Activated B cell treated with CpG ODN at 0.5 μM for 24 hours (primary cell): Measurements from ENCODE around the gene DRC7. TPM values are rescaled to one million over a fixed set of nuclear protein-coding genes. Genes with fewer than 3 reads are reported as not detected.
A peak's percentile ranks its signal among the peaks of the same experiment; 100 is the strongest.

Experiments used
- ATAC-seq: fragments of 200-7000 bp; cut with Tn5 transposase; one replicate; pipeline ENCODE4 v1.10.0; 2021; ENCODE audit warnings: low read depth, mild to moderate bottlenecking, moderate library complexity
- CTCF ChIA-PET: fragments of 350-600 bp; sonication (Branson Sonifier 250); formaldehyde crosslinking; loops from one replicate; lab custom pipeline; 2021; ENCODE audit warnings: antibody characterized with exemption; lab: Charles Lee
- POLR2A ChIA-PET: fragments of 350-600 bp; sonication (Branson Sonifier 250); formaldehyde crosslinking; loops from one replicate; lab custom pipeline; 2021; ENCODE audit warnings: antibody characterized with exemption; lab: Charles Lee
- DNase-seq: peaks from one replicate; pipeline ENCODE4 v3.0.0; 2022
- H3K27ac Mint-ChIP-seq: one replicate; pipeline ENCODE4 v1.8.0; 2020; ENCODE audit warnings: mixed read lengths
- H3K27me3 Mint-ChIP-seq: one replicate; pipeline ENCODE4 v1.8.0; 2021; ENCODE audit warnings: mixed read lengths
- H3K36me3 Mint-ChIP-seq: one replicate; pipeline ENCODE4 v1.8.0; 2021; ENCODE audit warnings: low read depth, mixed read lengths
- H3K4me1 Mint-ChIP-seq: one replicate; pipeline ENCODE4 v1.8.0; 2021; ENCODE audit warnings: mixed read lengths
- H3K4me3 Mint-ChIP-seq: one replicate; pipeline ENCODE4 v1.8.0; 2020; ENCODE audit warnings: mild to moderate bottlenecking, mixed read lengths
- H3K9me3 Mint-ChIP-seq: one replicate; pipeline ENCODE4 v1.8.0; 2020; ENCODE audit warnings: mixed read lengths
- intact Hi-C: fragments of 100-400 bp; cut with micrococcal nuclease; formaldehyde crosslinking; loops from one replicate; pipeline ENCODE4 v1.15.1; 2024
- total RNA-seq: library from RNA; stranded (reverse); gene quantifications from 2 replicates; pipeline ENCODE4 v1.2.3, GENCODE V29; 2022
- TF ChIP-seq, protein P1 (sequence below): fragments of 200-600 bp; IDR thresholded peaks from one replicate; pipeline ENCODE4 v1.8.0; 2022; ENCODE audit warnings: antibody characterized with exemption, mild to moderate bottlenecking

The DRC7 gene
- total RNA-seq, 1 donor from 2014 or later = not detected

DNA sequence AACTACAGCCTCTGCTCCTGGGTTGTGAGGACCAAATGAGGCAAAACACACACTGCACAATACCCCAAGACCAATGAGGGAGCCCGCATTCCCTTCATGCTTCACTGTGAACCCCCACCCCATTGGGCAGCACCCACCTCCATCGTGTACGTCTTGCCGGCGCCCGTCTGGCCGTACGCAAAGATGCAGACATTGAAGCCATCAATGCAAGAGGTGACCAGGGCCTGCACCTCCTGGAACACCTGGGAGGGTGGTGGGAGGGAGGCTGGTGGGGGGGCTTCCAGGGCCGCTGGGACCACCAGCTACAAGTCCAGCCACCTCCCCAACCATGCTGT is 69.4 kb downstream of the DRC7 start:
- H3K27ac Mint-ChIP-seq = no peak overlapping the region
- H3K4me3 Mint-ChIP-seq = no peak overlapping the region
- ChIA-PET CTCF (no interaction called here), POLR2A (no interaction called here)
- ATAC-seq = no peak
- no peaks in the 10 kb centered on the region for H3K9me3 Mint-ChIP-seq
- H3K27me3 Mint-ChIP-seq = no peaks in the 10 kb centered on the region
- H3K36me3 Mint-ChIP-seq = no peaks in the 10 kb centered on the region
- H3K4me1 Mint-ChIP-seq = no peaks in the 10 kb centered on the region
- TF ChIP-seq, protein P1, sequence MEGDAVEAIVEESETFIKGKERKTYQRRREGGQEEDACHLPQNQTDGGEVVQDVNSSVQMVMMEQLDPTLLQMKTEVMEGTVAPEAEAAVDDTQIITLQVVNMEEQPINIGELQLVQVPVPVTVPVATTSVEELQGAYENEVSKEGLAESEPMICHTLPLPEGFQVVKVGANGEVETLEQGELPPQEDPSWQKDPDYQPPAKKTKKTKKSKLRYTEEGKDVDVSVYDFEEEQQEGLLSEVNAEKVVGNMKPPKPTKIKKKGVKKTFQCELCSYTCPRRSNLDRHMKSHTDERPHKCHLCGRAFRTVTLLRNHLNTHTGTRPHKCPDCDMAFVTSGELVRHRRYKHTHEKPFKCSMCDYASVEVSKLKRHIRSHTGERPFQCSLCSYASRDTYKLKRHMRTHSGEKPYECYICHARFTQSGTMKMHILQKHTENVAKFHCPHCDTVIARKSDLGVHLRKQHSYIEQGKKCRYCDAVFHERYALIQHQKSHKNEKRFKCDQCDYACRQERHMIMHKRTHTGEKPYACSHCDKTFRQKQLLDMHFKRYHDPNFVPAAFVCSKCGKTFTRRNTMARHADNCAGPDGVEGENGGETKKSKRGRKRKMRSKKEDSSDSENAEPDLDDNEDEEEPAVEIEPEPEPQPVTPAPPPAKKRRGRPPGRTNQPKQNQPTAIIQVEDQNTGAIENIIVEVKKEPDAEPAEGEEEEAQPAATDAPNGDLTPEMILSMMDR = no peak
- intact Hi-C loops = no loop called here
- DNase-seq = no peak

DNA sequence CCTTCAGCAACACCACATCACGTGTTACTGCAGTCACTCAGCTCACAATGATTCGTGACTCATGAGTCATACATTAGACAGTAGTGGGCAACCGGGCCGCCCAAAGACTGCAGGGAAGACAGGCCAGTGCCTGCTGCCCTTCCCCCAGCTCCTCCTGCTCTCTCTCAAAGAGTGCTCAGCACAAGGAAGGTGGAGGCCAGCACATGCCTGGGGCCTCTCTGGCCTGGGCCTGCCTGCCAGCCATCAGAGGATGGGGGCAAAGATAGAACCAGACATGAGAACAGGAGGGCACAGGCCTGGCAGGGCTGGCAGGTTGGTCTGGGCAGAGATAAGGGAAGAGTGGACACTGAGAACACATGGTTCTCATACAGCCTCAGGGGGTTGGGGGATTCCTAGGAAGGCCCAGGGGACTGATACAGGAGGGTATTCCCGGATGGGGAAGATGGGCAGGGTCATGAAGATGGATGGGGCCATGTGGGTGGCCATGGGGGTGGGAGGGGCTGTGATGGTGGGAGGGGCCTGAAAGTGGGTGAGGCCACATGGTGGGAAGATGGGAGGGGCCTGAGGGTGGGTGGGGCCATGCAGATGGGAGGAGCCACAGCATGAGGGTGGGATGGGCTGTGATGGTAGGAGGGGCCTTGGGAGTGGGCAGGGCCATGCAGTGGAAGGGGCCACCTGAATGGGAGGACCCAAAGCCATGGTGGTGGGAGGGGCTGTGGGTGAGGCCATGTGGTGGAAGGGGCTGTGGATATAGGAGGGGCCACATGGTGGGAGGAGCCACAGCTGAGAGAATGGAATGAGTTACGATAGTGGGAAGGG is 69.9 kb downstream of the DRC7 start:
- no peak overlapping the region for H3K27ac Mint-ChIP-seq

GRCh38 chr16:57765160-57765728 is 70.6 kb downstream of the DRC7 start:
- Mint-ChIP-seq H3K27me3 (no peaks in the 10 kb centered on the region), H3K36me3 (no peaks in the 10 kb centered on the region), H3K4me1 (no peaks in the 10 kb centered on the region), H3K27ac (no peak overlapping the region), H3K9me3 (no peaks in the 10 kb centered on the region), H3K4me3 (no peak overlapping the region)
- ChIA-PET POLR2A (no interaction called here), CTCF (no interaction called here)
- DNase-seq = no peak
- intact Hi-C loops = no loop called here
- TF ChIP-seq, protein P1 = no peak
- no peak for ATAC-seq

More for the DNA sequence above, 69.9 kb downstream of the DRC7 start:
- DNase-seq (no peak), ATAC-seq (peak; percentile 76)
- Mint-ChIP-seq H3K9me3 (no peaks in the 10 kb centered on the region), H3K4me1 (no peaks in the 10 kb centered on the region), H3K4me3 (no peak overlapping the region), H3K27me3 (no peaks in the 10 kb centered on the region), H3K36me3 (no peaks in the 10 kb centered on the region)
- ChIA-PET CTCF (no interaction called here), POLR2A (interaction anchor here (0.5 kb wide), 1 partner anchor 17 kb away, joined by 6 read pairs; no protein-coding TSS in a partner anchor)
- intact Hi-C loops = no loop called here
- TF ChIP-seq, protein P1 = no peak

GRCh38 chr16:57766714-57767348 is 72.2 kb downstream of the DRC7 start:
- intact Hi-C loops = no loop called here
- Mint-ChIP-seq H3K27ac (no peak overlapping the region), H3K4me1 (no peaks in the 10 kb centered on the region), H3K4me3 (no peak overlapping the region), H3K27me3 (no peaks in the 10 kb centered on the region), H3K9me3 (no peaks in the 10 kb centered on the region), H3K36me3 (no peaks in the 10 kb centered on the region)
- TF ChIP-seq, protein P1 = no peak
- ChIA-PET POLR2A (no interaction called here), CTCF (no interaction called here)
- no peak for ATAC-seq
- no peak for DNase-seq

DNA sequence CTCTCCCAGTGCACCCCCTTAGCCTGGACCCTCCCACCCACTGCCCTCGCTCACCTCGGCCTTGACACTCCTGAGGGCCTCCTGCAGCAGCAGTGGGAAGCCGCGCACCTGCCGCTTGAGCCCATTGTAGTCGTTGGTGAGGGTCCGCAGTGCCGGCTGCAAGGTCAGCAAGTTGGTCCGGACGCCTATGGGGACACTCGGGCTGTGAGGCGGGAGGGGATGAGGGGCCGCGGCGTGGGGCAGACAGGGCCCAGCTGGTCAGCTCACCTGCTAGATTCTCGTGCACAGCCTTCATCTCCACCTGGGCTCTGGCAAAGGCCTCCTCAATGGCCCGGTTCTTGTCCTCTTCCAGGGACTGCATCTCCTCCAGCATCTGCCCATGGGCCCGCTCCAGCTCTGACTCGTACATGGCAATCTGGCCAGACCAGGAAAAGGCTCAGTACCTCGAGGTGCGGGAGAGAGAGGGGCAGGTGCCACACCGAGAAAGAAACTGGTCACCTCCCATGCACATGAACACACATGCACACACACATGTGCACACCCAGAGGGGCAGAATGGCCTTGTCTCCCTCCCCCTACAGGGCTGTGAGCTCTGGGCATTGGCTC is 75.0 kb downstream of the DRC7 start:
- TF ChIP-seq, protein P1 = no peak
- ATAC-seq = no peak

More for the DNA sequence above, 75.0 kb downstream of the DRC7 start:
- Mint-ChIP-seq H3K4me1 (no peaks in the 10 kb centered on the region), H3K4me3 (no peak overlapping the region), H3K27ac (no peak overlapping the region), H3K9me3 (no peaks in the 10 kb centered on the region), H3K27me3 (no peaks in the 10 kb centered on the region), H3K36me3 (no peaks in the 10 kb centered on the region)
- intact Hi-C loops = no loop called here
- no peak for DNase-seq
- POLR2A ChIA-PET = no interaction called here
- CTCF ChIA-PET = interaction anchor here (0.5 kb wide), 1 partner anchor 21 kb away, joined by 3 read pairs; no protein-coding TSS in a partner anchor
